Measurements from ENCODE around the gene SLC16A4.

Gene SLC16A4

DNA sequence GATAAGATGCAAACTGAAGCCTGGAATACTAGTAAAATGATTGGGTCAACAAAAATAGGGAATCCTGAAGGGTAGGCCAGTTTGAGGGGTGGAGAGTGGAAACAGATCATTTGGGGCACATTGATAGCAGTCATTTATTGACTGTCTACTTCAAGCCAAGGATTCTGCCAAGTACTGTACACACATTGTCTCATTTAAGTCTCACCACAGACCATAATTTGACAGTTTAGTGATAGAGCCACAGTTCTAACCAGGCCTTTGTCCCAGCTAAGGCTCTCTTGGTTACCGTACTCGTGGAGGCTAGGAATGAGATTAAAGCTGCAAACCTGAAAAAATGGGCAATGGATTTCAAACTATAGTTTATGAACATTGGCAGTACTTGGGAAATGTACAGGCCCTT lies 40.5 kb downstream of the SLC16A4 start:
- DNase-seq: no peak

DNA sequence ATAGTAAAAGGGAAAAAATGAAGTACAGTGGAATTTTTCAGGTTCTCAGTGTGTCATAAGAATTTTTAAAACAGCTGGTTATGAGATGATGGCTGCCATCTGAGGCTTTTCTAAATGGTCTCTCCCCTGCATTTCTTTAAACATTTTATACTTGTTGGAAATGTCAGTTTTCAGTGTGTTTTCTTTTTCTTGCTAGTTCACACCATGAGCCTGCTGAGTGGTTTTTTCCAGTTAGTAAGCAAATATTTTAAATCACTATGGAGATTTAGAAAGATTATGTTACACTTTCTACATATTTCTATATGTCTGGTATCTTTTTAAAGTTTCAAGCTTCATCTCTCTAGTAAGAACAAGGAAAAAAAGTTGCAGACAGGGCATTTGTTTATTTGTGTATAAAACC lies 42.1 kb downstream of the SLC16A4 start:
- no peak for DNase-seq

DNA sequence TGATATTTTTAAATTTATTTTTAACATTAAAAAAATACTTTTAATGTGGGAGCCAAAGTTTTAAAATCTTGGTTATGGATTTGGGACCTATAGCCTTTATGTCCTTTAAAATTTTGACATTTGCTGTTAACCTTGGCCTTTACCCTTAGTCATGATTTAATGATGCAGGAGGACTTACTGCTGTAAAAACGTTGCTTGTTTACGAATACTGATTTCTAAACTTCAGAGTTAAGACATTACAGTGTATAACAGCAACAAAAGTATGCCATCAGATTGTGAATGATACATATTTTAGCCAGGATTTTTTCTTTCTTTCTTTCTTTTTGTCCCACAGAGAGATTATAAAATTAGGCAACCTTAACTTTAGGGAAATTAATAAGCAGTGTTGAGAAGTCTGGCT lies 42.8 kb downstream of the SLC16A4 start:
- DNase-seq: no peak

DNA sequence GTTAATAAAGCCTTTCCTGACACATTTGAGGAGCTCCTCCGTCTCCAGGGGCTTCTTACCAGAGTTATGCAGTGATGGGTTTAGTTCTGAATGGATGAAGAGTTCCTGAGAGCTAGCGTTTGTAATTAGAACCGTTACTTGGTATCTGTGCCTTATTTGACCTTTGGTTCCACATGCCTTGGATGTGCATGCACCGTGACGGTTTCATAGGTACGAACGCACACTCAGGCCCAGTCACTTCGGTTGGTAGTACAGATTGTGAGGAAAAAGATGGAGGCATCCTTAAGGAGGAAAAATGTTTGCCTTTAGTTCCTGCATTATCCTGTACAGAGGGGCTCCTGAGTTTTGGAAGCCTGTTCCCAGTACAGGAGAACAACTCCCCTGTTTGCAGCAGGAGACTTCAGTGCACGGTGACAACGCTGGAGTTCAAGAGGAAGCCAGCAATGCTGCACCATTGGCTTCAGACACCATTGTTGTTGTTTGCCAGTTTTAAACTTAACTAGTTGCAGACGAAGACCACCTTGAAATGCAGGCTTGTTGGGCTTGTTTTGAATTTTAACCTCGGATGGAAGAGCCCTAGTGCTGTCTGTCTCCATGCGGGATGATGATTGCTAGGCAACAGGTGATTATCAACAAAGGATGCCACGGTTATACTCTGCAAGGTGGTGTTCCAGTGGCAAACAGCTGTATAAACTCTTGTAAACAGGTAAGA lies 43.5 kb downstream of the SLC16A4 start:
- DNase-seq: no peak

DNA sequence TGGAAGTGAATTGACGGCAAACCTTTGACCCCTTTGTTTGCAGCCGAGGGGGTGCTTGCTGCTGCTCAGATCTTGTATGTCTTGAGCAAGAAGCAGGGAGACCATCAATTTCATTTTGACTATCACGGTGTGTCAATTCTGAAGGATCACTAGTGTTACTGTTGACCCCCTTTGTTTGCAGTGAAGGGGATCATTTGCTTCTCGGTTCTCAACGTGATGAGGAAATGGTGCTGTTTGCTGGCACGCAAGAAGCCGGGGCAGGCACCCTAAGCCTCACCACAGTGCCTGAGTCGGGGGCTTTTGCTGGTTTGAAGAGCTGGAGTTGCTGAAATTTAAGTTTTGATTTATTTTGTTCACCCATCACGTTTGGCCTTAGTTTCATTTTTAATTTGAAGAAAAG lies 44.1 kb downstream of the SLC16A4 start:
- DNase-seq: no peak

DNA sequence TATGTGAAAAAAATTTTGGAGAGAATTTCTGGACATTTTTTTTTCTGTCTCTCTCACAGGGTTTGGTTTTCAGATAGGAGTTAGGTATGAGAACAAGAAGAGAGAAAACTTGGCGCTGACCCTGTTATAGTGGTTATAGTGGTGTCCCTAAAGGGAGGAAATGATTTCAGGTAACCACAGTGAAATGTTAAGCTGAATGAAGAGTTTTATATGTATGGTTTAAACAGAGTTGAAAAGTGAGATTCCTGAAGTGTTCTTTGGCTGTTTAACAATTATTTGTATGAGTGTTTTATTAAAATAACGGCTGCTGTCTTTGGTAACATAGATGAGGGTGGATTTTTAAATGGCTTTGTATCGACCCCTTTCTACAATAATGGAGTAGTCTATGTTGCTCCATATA lies 45.3 kb downstream of the SLC16A4 start:
- no peak for DNase-seq

DNA sequence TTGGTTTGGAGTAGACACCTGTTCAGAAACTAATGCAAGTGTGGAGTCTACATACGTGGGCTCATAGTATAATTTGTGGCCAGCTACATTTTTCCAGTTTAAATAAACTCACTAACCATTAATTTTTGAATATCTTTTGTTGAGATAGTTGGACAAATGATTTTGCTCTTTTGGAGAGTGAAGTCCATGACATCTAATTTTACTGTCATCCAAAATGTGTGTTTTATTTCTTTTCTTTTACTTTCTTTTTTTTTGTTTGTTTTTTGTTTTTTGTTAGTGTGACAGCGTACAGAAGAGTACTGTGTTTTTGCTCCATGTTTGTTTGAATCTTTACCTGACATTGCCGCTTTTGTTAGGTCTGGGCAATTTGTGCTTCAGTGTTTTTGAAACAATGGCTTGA lies 46.7 kb downstream of the SLC16A4 start:
- no peak for DNase-seq

DNA sequence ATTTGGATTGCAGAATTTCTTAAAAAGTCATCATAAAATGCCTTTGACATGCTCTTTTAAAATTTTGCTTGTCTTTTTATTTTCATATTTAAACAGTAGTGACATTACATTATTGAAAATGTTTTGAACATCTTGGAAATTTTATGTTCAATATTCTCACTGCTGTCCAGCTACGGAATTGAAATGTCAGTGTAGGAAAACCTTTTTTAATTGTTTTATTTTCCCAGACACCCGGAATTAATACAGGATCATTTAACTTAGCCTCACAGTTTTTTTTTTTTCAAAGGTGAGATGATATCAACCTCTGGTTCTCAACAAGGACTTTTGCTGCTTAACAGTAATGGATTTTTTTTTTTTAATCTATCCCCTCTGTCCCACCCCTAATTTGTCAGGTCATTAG lies 47.6 kb downstream of the SLC16A4 start:
- no peak for DNase-seq

DNA sequence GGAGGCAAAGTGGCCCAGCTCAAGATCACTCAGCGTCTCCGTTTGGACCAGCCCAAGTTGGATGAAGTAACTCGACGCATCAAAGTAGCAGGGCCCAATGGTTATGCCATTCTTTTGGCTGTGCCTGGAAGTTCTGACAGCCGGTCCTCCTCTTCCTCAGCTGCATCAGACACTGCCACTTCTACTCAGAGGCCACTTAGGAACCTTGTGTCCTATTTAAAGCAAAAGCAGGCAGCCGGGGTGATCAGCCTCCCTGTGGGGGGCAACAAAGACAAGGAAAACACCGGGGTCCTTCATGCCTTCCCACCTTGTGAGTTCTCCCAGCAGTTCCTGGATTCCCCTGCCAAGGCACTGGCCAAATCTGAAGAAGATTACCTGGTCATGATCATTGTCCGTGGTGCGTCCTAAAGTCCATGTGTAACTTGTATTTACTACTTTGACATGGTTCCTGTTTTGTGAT lies 48.9 kb downstream of the SLC16A4 start:
- no peak for DNase-seq

DNA sequence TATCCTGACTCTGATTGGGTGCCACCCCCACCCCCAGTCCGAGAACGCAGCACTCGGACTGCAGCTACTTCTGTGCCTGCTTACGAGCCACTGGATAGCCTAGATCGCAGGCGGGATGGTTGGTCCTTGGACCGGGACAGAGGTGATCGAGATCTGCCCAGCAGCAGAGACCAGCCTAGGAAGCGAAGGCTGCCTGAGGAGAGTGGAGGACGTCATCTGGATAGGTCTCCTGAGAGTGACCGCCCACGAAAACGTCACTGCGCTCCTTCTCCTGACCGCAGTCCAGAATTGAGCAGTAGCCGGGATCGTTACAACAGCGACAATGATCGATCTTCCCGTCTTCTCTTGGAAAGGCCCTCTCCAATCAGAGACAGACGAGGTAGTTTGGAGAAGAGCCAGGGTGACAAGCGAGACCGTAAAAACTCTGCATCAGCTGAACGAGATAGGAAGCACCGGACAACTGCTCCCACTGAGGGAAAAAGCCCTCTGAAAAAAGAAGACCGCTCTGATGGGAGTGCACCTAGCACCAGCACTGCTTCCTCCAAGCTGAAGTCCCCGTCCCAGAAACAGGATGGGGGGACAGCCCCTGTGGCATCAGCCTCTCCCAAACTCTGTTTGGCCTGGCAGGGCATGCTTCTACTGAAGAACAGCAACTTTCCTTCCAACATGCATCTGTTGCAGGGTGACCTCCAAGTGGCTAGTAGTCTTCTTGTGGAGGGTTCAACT lies 49.5 kb downstream of the SLC16A4 start:
- DNase-seq: no peak

DNA sequence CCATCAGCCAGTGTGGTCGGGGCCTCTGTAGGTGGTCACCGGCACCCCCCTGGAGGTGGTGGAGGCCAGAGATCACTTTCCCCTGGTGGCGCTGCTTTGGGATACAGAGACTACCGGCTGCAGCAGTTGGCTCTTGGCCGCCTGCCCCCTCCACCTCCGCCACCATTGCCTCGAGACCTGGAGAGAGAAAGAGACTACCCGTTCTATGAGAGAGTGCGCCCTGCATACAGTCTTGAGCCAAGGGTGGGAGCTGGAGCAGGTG lies 50.7 kb downstream of the SLC16A4 start:
- no peak for DNase-seq

DNA sequence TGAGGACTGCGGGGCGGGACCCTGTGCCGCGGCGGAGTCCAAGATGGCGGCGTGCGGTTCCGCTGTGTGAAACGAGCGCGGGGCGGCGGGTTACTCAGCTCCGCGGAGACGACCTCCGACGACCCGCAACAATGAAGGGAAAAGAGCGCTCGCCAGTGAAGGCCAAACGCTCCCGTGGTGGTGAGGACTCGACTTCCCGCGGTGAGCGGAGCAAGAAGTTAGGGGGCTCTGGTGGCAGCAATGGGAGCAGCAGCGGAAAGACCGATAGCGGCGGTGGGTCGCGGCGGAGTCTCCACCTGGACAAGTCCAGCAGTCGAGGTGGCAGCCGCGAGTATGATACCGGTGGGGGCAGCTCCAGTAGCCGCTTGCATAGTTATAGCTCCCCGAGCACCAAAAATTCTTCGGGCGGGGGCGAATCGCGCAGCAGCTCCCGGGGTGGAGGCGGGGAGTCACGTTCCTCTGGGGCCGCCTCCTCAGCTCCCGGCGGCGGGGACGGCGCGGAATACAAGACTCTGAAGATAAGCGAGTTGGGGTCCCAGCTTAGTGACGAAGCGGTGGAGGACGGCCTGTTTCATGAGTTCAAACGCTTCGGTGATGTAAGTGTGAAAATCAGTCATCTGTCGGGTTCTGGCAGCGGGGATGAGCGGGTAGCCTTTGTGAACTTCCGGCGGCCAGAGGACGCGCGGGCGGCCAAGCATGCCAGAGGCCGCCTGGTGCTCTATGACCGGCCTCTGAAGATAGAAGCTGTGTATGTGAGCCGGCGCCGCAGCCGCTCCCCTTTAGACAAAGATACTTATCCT lies 51.2 kb downstream of the SLC16A4 start:
- DNase-seq: peak; percentile 67

DNA sequence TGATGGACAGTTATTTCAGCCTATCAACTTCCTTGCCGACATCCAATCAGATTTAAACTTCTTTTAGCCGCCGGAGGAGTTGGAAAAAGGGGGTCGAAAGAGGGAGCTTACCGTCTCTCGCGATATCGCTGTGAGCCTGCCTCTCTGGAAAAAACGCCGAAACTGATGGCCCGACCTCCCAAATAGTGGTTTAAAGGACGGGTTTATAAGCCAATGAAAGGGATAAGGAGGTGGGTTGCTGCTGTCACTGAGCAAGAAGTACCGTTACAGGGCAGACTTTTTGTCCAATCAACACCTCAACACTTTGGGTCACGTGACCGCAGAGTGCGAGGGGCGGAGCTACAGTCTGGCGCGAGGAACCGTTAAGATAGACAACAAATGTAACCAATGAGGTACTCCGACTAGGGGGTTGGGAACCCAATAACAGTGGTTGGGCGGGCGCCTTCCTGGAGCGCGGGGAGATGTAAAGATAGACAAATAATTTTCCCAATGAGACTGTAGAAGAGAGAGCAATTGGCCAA lies 51.9 kb downstream of the SLC16A4 start, which contains the start of gene RBM15:
RBM15 (plus strand) TSS at position 492 of the 521 bp plus-strand sequence; CDS start at position 521, 29 bp downstream.
- peak; percentile 99 for DNase-seq

DNA sequence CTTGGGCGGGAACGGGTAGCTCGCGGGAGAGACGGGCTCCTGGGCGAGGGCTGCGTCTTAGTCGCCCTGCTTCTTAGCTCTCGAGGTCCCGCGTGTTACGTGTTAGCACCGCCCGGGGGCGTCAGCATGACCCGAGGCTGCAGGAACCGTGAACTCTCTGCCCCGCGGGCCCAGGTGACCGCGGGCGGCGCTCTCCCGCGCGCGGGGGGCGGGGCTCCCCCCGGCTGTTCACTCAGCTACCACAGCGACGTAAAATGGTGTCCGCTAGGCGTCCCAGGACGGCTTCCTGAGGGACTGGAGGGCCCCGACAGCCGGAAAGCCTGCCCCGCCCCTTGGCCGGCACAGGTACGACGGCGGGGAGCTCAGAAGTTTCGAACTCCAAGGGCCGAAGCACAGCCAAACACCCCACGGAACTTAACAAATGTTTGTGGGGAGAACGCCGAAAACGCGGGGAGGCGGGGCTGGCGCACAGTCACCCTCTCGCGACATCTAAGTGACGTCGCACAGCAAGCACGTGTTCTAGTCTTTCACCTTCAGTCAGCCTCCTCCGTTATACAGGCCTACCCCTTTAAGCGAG lies 52.4 kb downstream of the SLC16A4 start:
- peak; percentile 93 for DNase-seq

DNA sequence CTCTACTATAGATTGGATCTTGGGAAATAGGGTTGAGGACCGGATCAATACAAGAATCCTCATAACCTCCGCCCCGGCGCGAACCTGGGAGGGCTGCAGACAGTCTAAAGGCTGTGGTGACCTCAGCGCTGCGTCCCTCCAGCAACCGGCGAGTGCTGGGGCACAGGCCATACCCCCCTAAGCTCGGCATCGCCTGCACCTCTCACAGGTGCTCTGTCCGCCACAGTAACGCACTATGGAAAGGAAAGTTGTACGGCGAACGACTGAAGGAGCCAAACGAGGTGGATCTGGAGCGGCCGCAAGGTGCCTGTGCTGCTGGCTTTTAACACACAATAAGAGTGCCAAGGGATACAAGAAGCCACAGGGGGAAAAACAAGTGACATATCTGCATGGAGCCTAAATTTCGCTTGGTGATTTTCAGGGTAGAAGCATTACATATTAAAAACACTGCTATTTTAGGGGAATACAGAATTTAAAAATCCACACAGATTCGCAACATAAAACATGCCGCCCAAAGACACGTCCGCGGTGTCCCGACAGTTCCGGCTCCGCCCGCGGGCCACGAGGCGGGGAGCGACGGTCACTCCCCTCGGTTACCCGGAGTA lies 53.0 kb downstream of the SLC16A4 start:
- peak; percentile 52 for DNase-seq

DNA sequence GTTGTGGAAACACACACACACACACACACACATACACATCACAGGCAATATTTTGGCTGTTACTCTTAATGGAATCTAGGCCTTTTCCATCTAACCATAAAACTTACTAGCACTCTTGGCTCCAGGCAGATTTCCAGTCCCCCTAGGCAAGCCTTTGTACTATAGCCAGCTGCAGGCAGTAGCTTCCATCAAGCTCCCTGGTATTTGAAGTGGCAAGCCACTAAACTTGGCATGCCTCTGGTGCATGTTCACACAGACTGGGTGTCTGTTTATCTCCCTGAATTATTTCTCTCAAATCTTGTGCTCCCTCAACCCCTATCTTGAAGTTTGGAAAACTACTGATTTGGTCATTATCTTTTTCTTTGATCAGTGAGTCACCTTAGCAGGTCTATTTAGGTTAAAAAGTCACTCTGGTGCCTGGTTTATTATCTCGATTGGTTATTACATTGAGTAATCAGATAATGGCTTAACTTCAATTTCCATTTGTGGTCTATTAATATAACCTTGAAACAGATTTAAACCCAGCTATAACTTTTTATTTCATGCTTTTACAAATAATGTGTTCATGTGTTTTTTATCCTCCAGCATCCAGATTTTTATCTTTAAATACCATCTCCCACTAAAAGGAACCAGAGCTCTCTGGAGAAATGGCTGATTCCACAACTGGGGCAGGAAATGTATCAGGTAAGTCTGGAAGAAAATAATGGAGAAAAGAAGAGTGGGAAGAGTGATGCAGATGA lies 54.4 kb downstream of the SLC16A4 start:
- no peak for DNase-seq

DNA sequence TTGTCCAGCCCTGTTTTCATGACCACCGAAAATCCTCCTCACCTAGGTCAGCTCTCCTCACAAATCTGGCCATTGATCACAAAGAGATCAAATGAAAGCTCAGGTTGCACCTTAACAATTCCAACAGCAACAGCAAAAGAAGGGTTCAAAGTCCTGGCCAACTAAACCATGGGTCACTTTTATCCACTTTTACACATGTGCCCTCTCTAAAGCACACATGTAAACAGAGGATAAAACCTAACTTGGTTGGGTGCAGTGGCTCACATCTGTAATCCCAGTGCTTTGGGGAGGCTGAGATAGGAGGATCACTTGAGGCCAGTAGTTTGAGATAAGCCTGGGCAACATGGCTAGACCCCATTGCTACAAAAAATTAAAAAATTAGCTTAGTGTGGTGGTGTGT lies 55.6 kb downstream of the SLC16A4 start:
- no peak for DNase-seq

DNA sequence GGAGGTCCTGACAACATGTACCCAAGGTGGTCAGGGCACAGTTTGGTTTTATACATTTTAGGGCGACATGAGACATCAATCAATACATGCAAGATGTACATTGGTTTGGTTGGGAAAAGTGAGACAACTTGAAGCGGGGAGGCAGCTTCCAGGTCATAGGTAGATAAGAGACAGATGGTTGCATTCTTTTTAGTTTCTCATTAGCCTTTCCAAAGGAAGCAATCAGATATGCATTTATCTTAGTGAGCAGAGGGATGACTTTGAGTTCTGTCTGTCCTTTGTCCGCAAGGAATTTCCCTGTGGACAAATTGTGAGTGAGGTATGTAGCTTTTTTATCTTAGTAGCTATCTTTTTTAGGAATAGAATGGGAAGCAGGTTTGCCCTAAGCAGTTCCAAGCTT lies 62.1 kb downstream of the SLC16A4 start:
- no peak for DNase-seq

DNA sequence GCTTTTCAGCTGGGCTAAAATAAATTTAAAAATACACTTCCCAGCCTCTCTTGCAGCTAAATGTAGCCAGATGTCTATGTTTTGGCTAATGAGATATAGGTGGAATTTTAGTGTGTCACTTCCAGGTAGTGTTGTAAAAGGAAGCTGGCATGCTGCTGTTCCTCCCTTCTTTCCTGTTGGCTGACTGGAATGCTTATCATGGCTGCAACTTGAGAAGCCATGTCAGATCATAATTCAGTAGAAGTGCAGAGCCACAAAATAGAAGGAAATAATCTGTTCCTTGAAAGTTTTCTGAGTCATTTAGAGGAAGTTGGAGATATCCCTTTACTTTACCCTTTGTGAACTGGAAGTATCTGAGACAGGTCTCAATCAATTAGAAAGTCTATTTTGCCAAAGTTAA lies 62.6 kb downstream of the SLC16A4 start:
- DNase-seq: no peak

DNA sequence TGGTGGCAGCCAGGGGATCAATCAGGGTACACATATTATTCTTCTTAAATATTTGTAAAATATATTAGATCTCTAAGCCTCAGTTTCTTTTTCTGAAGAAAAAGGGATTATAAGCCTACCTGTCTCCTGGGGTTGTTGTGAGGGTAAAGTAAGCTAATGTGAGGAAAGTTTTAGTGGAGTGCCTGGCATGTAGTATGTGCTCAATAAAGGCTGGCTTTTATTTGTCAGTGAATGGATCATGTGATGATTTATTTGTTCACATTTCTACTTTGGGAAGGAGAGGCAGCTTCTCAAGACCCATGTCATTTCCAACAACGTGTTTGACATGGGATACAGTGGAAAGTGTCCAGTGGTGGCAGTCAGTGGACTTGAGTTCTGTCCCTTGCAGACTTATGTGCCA lies 64.0 kb downstream of the SLC16A4 start:
- DNase-seq: no peak

DNA sequence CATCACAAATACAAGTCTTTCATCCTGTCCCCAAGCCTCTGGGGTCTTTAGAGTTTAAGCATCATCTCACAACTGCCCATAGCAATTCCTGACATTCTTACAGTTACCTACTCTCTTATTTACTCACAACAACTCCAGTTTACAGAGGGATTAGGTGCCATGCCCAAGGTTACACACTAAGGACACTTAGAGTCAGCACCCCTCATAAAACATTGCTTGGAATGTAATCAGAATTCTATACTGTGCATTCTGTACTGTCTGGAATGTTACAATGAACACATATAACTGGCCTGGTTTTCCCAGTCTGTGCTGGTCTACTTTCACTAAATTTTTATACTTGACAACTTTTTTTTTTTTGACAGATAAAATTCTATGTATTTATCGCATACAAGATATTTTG lies 66.2 kb downstream of the SLC16A4 start:
- no peak for DNase-seq

DNA sequence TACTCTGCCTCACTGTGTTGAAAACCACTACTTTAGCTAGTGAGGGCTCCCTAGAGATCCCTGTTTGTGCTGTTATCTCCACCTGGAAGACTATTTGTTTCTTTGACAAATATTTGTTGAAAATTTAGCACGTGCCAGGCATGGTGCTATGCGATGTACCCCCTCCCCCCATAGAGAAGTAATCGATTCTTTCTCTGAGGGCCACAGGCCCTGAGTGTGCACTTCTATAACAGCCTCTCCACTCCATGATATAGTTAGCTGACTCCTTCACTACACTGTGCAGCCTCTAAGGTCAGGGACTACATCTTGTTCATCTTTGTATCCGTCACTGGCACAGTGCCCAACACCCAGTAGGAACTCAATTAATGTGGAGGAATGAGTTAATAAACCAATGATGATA lies 69.0 kb downstream of the SLC16A4 start:
- no peak for DNase-seq

Measured in activated CD4-positive, alpha-beta T cell treated with anti-CD3 and anti-CD28 coated beads, Interleukin-2, amount 50 U/mL, for 16 hours (primary cell).